GM23248 (cell line): ENCODE measurements around the gene TTYH3.

Source experiments
- EZH2 ChIP-seq: fragments of 200-600 bp; sonication (generic); IDR thresholded peaks from 2 replicates; pipeline ENCODE4 v1.6.1; 2018; ENCODE audit warnings: antibody characterized with exemption, mild to moderate bottlenecking; ENCODE audit not compliant: insufficient read depth, poor library complexity, severe bottlenecking
- EZH2phosphoT487 ChIP-seq: fragments of 200-600 bp; sonication (generic); IDR thresholded peaks from 2 replicates; pipeline ENCODE4 v1.6.1; 2018; ENCODE audit warnings: antibody characterized with exemption, moderate library complexity, mild to moderate bottlenecking, low read depth; ENCODE audit not compliant: insufficient read depth

DNA sequence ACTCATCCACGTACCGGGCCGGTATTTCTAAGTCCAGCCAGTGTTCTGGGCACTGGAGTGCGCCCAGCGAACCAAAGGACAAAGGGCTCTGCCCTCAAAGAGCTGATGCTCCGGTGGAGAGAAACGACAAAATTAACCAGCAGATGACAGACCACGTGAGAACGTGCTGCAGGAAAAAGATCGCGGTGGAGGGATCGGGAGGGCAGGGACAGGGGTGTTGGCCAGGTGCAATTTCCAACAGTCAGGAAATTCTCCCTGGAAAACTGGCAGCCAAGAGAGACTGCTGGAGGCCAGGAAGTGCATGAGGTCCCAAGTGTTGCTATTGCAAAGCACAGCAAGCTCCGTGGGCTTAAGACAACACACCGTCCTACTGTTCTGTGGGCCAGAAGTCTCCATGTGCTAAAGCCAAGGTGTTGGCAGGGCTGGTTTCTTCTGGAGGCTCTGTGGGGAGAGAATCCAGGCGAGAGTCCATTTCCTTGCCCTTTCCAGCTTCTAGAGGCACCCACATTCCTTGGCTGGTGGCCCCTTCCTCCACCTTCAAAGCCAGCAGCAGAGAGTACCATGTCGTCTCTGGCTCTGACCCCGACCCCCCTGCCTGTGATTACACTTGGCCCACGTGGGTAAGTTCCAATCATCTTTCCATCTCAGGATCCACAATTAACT is 34.9 kb downstream of the TTYH3 start:
- TF ChIP-seq EZH2phosphoT487 = no peak
- no peak for TF ChIP-seq EZH2
